ENCODE measurements around the gene MAP4K4.

The MAP4K4 gene

GRCh38 chr2:101718479-101718878, 21.0 kb downstream of the MAP4K4 start:
- no peaks in the 10 kb centered on the region for H3K4me1 ChIP-seq (ENCODE audit: insufficient read depth, low read length)
- H3K9me3 ChIP-seq (ENCODE audit: low read length): peaks cover 10% of the 10 kb centered on the region
- H3K4me3 ChIP-seq (ENCODE audit: low read length): no peak overlapping the region
- no peaks in the 10 kb centered on the region for H3K27me3 ChIP-seq (ENCODE audit: insufficient read depth, low read length)
- peaks cover 5% of the 10 kb centered on the region for H3K36me3 ChIP-seq (ENCODE audit: insufficient read depth, low read length)
- H2AFZ ChIP-seq (ENCODE audit: low read depth, low read length): no peak overlapping the region

GRCh38 chr2:101718993-101719571, 21.6 kb downstream of the MAP4K4 start:
- Histone ChIP-seq H3K36me3 (ENCODE audit: insufficient read depth, low read length) (peaks cover 8% of the 10 kb centered on the region), H3K4me3 (ENCODE audit: low read length) (no peak overlapping the region), H2AFZ (ENCODE audit: low read depth, low read length) (no peak overlapping the region), H3K27me3 (ENCODE audit: insufficient read depth, low read length) (no peaks in the 10 kb centered on the region), H3K4me1 (ENCODE audit: insufficient read depth, low read length) (no peaks in the 10 kb centered on the region), H3K9me3 (ENCODE audit: low read length) (peaks cover 10% of the 10 kb centered on the region)

GRCh38 chr2:101720732-101721131, 23.2 kb downstream of the MAP4K4 start:
- Histone ChIP-seq H3K36me3 (ENCODE audit: insufficient read depth, low read length) (peaks cover 9% of the 10 kb centered on the region), H2AFZ (ENCODE audit: low read depth, low read length) (no peak overlapping the region), H3K9me3 (ENCODE audit: low read length) (peaks cover 10% of the 10 kb centered on the region), H3K4me3 (ENCODE audit: low read length) (no peak overlapping the region), H3K27me3 (ENCODE audit: insufficient read depth, low read length) (no peaks in the 10 kb centered on the region), H3K4me1 (ENCODE audit: insufficient read depth, low read length) (no peaks in the 10 kb centered on the region)

- Histone ChIP-seq H3K27me3 (ENCODE audit: insufficient read depth, low read length) (no peaks in the 10 kb centered on the region), H3K4me3 (ENCODE audit: low read length) (no peak overlapping the region), H3K9me3 (ENCODE audit: low read length) (peaks cover 9% of the 10 kb centered on the region), H2AFZ (ENCODE audit: low read depth, low read length) (no peak overlapping the region), H3K36me3 (ENCODE audit: insufficient read depth, low read length) (peaks cover 6% of the 10 kb centered on the region), H3K4me1 (ENCODE audit: insufficient read depth, low read length) (no peaks in the 10 kb centered on the region)
Measured at GRCh38 chr2:101722864-101723263, 25.4 kb downstream of the MAP4K4 start.

- no peak overlapping the region for H2AFZ ChIP-seq (ENCODE audit: low read depth, low read length)
- H3K36me3 ChIP-seq (ENCODE audit: insufficient read depth, low read length): peaks cover 6% of the 10 kb centered on the region
- peaks cover 9% of the 10 kb centered on the region for H3K9me3 ChIP-seq (ENCODE audit: low read length)
- H3K27me3 ChIP-seq (ENCODE audit: insufficient read depth, low read length): no peaks in the 10 kb centered on the region
- no peaks in the 10 kb centered on the region for H3K4me1 ChIP-seq (ENCODE audit: insufficient read depth, low read length)
- no peak overlapping the region for H3K4me3 ChIP-seq (ENCODE audit: low read length)
Measured at GRCh38 chr2:101723371-101724124, 26.0 kb downstream of the MAP4K4 start.

- Histone ChIP-seq H3K4me1 (ENCODE audit: insufficient read depth, low read length) (no peaks in the 10 kb centered on the region), H3K4me3 (ENCODE audit: low read length) (no peak overlapping the region), H3K27me3 (ENCODE audit: insufficient read depth, low read length) (no peaks in the 10 kb centered on the region)
Measured at GRCh38 chr2:101724125-101724474, 26.6 kb downstream of the MAP4K4 start.

GRCh38 chr2:101725038-101725437, 27.5 kb downstream of the MAP4K4 start:
- Histone ChIP-seq H3K36me3 (ENCODE audit: insufficient read depth, low read length) (peaks cover 6% of the 10 kb centered on the region), H3K4me1 (ENCODE audit: insufficient read depth, low read length) (no peaks in the 10 kb centered on the region), H3K27me3 (ENCODE audit: insufficient read depth, low read length) (no peaks in the 10 kb centered on the region), H2AFZ (ENCODE audit: low read depth, low read length) (no peak overlapping the region), H3K9me3 (ENCODE audit: low read length) (peaks cover 9% of the 10 kb centered on the region), H3K4me3 (ENCODE audit: low read length) (no peak overlapping the region)

More at GRCh38 chr2:101724125-101724474, 26.6 kb downstream of the MAP4K4 start:
- H3K9me3 ChIP-seq (ENCODE audit: low read length): peaks cover 9% of the 10 kb centered on the region
- H2AFZ ChIP-seq (ENCODE audit: low read depth, low read length): no peak overlapping the region
- peaks cover 6% of the 10 kb centered on the region for H3K36me3 ChIP-seq (ENCODE audit: insufficient read depth, low read length)

- peaks cover 6% of the 10 kb centered on the region for H3K36me3 ChIP-seq (ENCODE audit: insufficient read depth, low read length)
- H3K4me3 ChIP-seq (ENCODE audit: low read length): no peak overlapping the region
- H3K9me3 ChIP-seq (ENCODE audit: low read length): peaks cover 9% of the 10 kb centered on the region
- no peak overlapping the region for H2AFZ ChIP-seq (ENCODE audit: low read depth, low read length)
- no peaks in the 10 kb centered on the region for H3K4me1 ChIP-seq (ENCODE audit: insufficient read depth, low read length)
- H3K27me3 ChIP-seq (ENCODE audit: insufficient read depth, low read length): no peaks in the 10 kb centered on the region
Measured at GRCh38 chr2:101725515-101726192, 28.1 kb downstream of the MAP4K4 start.

- peaks cover 10% of the 10 kb centered on the region for H3K4me1 ChIP-seq (ENCODE audit: insufficient read depth, low read length)
- H3K27me3 ChIP-seq (ENCODE audit: insufficient read depth, low read length): no peaks in the 10 kb centered on the region
- peaks cover 2% of the 10 kb centered on the region for H3K9me3 ChIP-seq (ENCODE audit: low read length)
- peaks cover 4% of the 10 kb centered on the region for H3K36me3 ChIP-seq (ENCODE audit: insufficient read depth, low read length)
- H3K4me3 ChIP-seq (ENCODE audit: low read length): no peak overlapping the region
- H2AFZ ChIP-seq (ENCODE audit: low read depth, low read length): no peak overlapping the region
Measured at GRCh38 chr2:101728865-101729264, 31.4 kb downstream of the MAP4K4 start.

- H3K9me3 ChIP-seq (ENCODE audit: low read length): peaks cover 2% of the 10 kb centered on the region
Measured at GRCh38 chr2:101729521-101730190, 32.1 kb downstream of the MAP4K4 start.

GRCh38 chr2:101731221-101732054, 33.9 kb downstream of the MAP4K4 start:
- H3K4me1 ChIP-seq (ENCODE audit: insufficient read depth, low read length): peaks cover 27% of the 10 kb centered on the region
- H3K9me3 ChIP-seq (ENCODE audit: low read length): no peaks in the 10 kb centered on the region
- H2AFZ ChIP-seq (ENCODE audit: low read depth, low read length): no peak overlapping the region
- H3K4me3 ChIP-seq (ENCODE audit: low read length): no peak overlapping the region
- H3K36me3 ChIP-seq (ENCODE audit: insufficient read depth, low read length): no peaks in the 10 kb centered on the region
- no peaks in the 10 kb centered on the region for H3K27me3 ChIP-seq (ENCODE audit: insufficient read depth, low read length)

More at GRCh38 chr2:101729521-101730190, 32.1 kb downstream of the MAP4K4 start:
- H3K36me3 ChIP-seq (ENCODE audit: insufficient read depth, low read length): peaks cover 3% of the 10 kb centered on the region
- H3K4me3 ChIP-seq (ENCODE audit: low read length): no peak overlapping the region
- no peak overlapping the region for H2AFZ ChIP-seq (ENCODE audit: low read depth, low read length)
- no peaks in the 10 kb centered on the region for H3K27me3 ChIP-seq (ENCODE audit: insufficient read depth, low read length)
- peaks cover 14% of the 10 kb centered on the region for H3K4me1 ChIP-seq (ENCODE audit: insufficient read depth, low read length)

- H3K4me1 ChIP-seq (ENCODE audit: insufficient read depth, low read length): peaks cover 34% of the 10 kb centered on the region
- H3K4me3 ChIP-seq (ENCODE audit: low read length): no peak overlapping the region
- H3K9me3 ChIP-seq (ENCODE audit: low read length): no peaks in the 10 kb centered on the region
- H3K27me3 ChIP-seq (ENCODE audit: insufficient read depth, low read length): no peaks in the 10 kb centered on the region
- no peak overlapping the region for H2AFZ ChIP-seq (ENCODE audit: low read depth, low read length)
- no peaks in the 10 kb centered on the region for H3K36me3 ChIP-seq (ENCODE audit: insufficient read depth, low read length)
Measured at GRCh38 chr2:101732199-101732598, 34.7 kb downstream of the MAP4K4 start.
